KMS-11 (cell line): ENCODE data around the gene KCNIP1.

Source experiments
- H2AFZ ChIP-seq: fragments of 200-600 bp; sonication (generic); 2 replicates; pipeline ENCODE4 v1.6.1; 2016; ENCODE audit warnings: antibody characterized with exemption, mixed run types, low read depth
- H3K27ac ChIP-seq: fragments of 200-600 bp; sonication (generic); 2 replicates; pipeline ENCODE4 v1.6.1; 2016; ENCODE audit warnings: mild to moderate bottlenecking, mixed run types
- H3K27me3 ChIP-seq: fragments of 200-600 bp; sonication (generic); 2 replicates; pipeline ENCODE4 v1.6.1; 2017; ENCODE audit warnings: mild to moderate bottlenecking, low read depth, mixed run types, moderate library complexity; ENCODE audit not compliant: insufficient read depth
- H3K36me3 ChIP-seq: fragments of 200-600 bp; sonication (generic); 2 replicates; pipeline ENCODE4 v1.6.1; 2017; ENCODE audit warnings: mild to moderate bottlenecking, mixed run types; ENCODE audit not compliant: insufficient read depth
- H3K4me1 ChIP-seq: fragments of 200-600 bp; sonication (generic); 2 replicates; pipeline ENCODE4 v1.6.1; 2016; ENCODE audit warnings: mild to moderate bottlenecking, low read depth, mixed run types; ENCODE audit not compliant: poor library complexity, severe bottlenecking
- H3K4me2 ChIP-seq: fragments of 200-600 bp; sonication (generic); 2 replicates; pipeline ENCODE4 v1.7.0; 2016; ENCODE audit warnings: mild to moderate bottlenecking, mixed run types
- H3K4me3 ChIP-seq: fragments of 200-600 bp; sonication (generic); IDR thresholded peaks from 2 replicates; pipeline ENCODE4 v1.6.1; 2017; ENCODE audit warnings: low read depth, low read length, mixed read lengths; ENCODE audit not compliant: insufficient read depth
- H3K79me2 ChIP-seq: fragments of 200-600 bp; sonication (generic); 2 replicates; pipeline ENCODE4 v1.6.1; 2016; ENCODE audit warnings: low read depth, mixed run types; ENCODE audit not compliant: insufficient read depth
- H3K9ac ChIP-seq: fragments of 200-600 bp; sonication (generic); 2 replicates; pipeline ENCODE4 v1.6.1; 2016; ENCODE audit warnings: mild to moderate bottlenecking, mixed run types
- H4K20me1 ChIP-seq: fragments of 200-600 bp; sonication (generic); 2 replicates; pipeline ENCODE4 v1.6.1; 2016; ENCODE audit warnings: mild to moderate bottlenecking, mixed run types; ENCODE audit not compliant: insufficient read depth
- CTCF ChIP-seq: fragments of 200-600 bp; sonication (generic); conservative IDR thresholded peaks from 2 replicates; pipeline ENCODE4 v1.6.1; 2017; ENCODE audit warnings: low read depth, mild to moderate bottlenecking, antibody characterized with exemption, low read length, moderate library complexity, mixed read lengths

Gene KCNIP1

GRCh38 chr5:170614065-170614490, 110.3 kb downstream of the KCNIP1 start:
- H3K27ac ChIP-seq, result no peak overlapping the region
- no peaks in the 10 kb centered on the region for H3K36me3 ChIP-seq
- no peak overlapping the region for H3K4me3 ChIP-seq
- H3K27me3 ChIP-seq, result no peaks in the 10 kb centered on the region
- TF ChIP-seq CTCF, result no peak
- H3K4me2 ChIP-seq, result no peak overlapping the region
- H3K4me1 ChIP-seq, result no peaks in the 10 kb centered on the region
- no peaks in the 10 kb centered on the region for H3K79me2 ChIP-seq
- no peak overlapping the region for H2AFZ ChIP-seq
- H3K9ac ChIP-seq, result no peak overlapping the region
- no peaks in the 10 kb centered on the region for H4K20me1 ChIP-seq

- Histone ChIP-seq H3K79me2 (no peaks in the 10 kb centered on the region), H3K4me3 (no peak overlapping the region), H3K27me3 (no peaks in the 10 kb centered on the region), H4K20me1 (no peaks in the 10 kb centered on the region), H3K9ac (no peak overlapping the region), H2AFZ (no peak overlapping the region), H3K4me1 (no peaks in the 10 kb centered on the region), H3K4me2 (no peak overlapping the region), H3K27ac (no peak overlapping the region), H3K36me3 (no peaks in the 10 kb centered on the region)
- no peak for TF ChIP-seq CTCF
Observed at GRCh38 chr5:170614720-170615119, 110.9 kb downstream of the KCNIP1 start.

- Histone ChIP-seq H3K36me3 (no peaks in the 10 kb centered on the region), H3K4me3 (no peak overlapping the region), H3K4me1 (no peaks in the 10 kb centered on the region), H3K9ac (no peak overlapping the region), H3K27ac (no peak overlapping the region), H3K4me2 (no peak overlapping the region), H4K20me1 (no peaks in the 10 kb centered on the region), H2AFZ (no peak overlapping the region), H3K27me3 (no peaks in the 10 kb centered on the region), H3K79me2 (no peaks in the 10 kb centered on the region)
- no peak for TF ChIP-seq CTCF
Observed at GRCh38 chr5:170617533-170618490, 114.0 kb downstream of the KCNIP1 start.

- Histone ChIP-seq H3K36me3 (no peaks in the 10 kb centered on the region), H3K27me3 (no peaks in the 10 kb centered on the region), H3K79me2 (no peaks in the 10 kb centered on the region), H3K9ac (no peak overlapping the region), H4K20me1 (no peaks in the 10 kb centered on the region), H3K27ac (no peak overlapping the region), H3K4me3 (no peak overlapping the region), H3K4me2 (no peak overlapping the region), H3K4me1 (no peaks in the 10 kb centered on the region), H2AFZ (no peak overlapping the region)
- no peak for TF ChIP-seq CTCF
Observed at GRCh38 chr5:170619869-170620268, 116.0 kb downstream of the KCNIP1 start.
